GM21717 (cell line): Measurements from ENCODE around the gene AIG1.

ENCODE experiments used
- ATAC-seq: cut with Tn5 transposase; IDR thresholded peaks from one replicate; pipeline ENCODE4 v1.9.1; 2021; ENCODE audit warnings: mild to moderate bottlenecking, moderate library complexity; ENCODE audit not compliant: unreplicated experiment

AIG1 gene

DNA sequence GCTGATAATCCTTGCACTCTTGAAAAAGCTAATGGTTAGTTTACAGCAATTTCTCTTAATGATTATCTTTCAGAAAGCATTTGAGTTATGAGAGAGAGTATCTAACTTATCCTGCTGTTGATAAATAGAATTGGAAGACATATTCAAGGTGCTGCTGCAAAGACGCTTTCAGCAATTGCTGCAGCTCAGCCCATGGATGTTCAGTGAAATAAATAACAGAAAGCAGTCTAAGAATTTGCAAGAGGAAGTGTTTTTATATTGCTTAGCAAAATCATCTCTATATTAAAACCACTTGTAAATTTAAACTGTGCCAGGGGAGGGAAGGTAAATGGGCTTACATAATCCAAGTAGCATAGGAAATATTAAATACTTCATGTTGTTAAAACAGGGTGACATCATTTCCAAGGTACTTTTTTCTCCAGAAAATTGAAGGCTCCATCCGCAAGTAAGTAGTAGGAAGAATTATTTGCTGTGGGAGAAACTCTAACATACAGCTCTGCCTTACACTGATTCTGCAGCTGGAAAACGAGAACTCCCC, 201.3 kb downstream of the AIG1 start:
- no peak for ATAC-seq

- ATAC-seq = no peak
These were observed 202.2 kb downstream of the AIG1 start for GRCh38 chr6:143262859-143263258.

GRCh38 chr6:143264379-143264778, 203.7 kb downstream of the AIG1 start:
- no peak for ATAC-seq

- no peak for ATAC-seq
These were observed 204.5 kb downstream of the AIG1 start for GRCh38 chr6:143264986-143265764.

DNA sequence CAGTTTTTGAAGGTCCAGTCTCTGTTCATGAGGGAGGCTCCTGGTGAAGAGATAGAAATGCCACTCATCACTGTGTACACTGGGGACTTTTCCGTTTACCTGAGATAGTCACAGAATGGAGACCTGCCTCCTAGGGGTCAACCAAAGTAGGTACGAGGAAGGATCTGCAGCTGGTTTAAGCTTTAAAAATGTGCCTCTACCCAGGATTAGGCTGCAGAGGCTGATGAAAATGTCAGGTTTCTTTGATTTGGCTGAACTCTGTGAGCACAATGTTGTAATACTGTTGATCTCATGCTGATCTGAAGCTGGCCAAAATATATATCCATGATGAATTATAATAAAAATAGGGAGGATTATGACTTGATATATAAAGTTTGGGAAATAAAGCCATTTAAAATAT, 207.1 kb downstream of the AIG1 start:
- no peak for ATAC-seq

DNA sequence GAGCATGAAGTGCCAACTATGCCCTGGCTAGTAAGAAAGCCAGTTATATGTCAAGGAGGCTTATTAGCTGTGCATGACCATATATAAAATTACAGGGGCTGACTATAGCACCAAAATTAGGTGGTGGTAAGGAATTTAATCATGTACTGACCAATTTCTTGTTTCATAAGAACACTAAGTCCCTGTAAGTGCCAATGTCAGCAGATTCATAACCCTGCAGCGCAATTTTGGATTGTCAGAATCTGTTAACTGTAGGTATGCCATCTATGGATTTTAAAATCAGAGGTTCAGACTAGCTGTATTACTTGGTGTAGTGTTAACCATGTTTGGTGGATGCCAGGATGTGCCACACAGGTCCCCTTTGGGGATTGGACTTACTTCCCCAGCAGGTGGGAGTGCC, 207.8 kb downstream of the AIG1 start:
- no peak for ATAC-seq

- no peak for ATAC-seq
These were observed 209.3 kb downstream of the AIG1 start for GRCh38 chr6:143270026-143270425.

GRCh38 chr6:143271024-143271423, 210.3 kb downstream of the AIG1 start:
- ATAC-seq = no peak

DNA sequence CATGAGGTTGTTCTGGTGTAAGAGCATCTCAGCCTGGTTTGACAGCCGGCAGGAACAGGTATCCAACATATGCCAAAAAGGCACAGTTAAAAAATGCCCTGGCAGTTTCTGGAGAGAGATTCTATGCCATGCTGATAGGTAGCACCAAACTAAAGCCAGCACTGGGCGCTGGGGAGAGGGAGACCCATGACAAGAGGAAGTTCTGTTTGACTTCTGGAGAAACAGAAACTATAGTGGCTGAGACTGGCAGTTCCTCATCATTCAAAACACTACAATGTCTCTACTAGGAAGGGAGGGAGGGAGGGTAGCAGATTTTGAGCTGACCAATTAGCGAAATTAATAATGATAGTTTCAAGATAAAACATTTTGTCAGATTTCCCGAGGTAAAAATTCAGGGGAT, 215.7 kb downstream of the AIG1 start:
- peak; percentile 99 for ATAC-seq

GRCh38 chr6:143279385-143279784, 218.7 kb downstream of the AIG1 start:
- ATAC-seq = no peak

- ATAC-seq = no peak
These were observed 223.4 kb downstream of the AIG1 start for GRCh38 chr6:143283887-143284645.

DNA sequence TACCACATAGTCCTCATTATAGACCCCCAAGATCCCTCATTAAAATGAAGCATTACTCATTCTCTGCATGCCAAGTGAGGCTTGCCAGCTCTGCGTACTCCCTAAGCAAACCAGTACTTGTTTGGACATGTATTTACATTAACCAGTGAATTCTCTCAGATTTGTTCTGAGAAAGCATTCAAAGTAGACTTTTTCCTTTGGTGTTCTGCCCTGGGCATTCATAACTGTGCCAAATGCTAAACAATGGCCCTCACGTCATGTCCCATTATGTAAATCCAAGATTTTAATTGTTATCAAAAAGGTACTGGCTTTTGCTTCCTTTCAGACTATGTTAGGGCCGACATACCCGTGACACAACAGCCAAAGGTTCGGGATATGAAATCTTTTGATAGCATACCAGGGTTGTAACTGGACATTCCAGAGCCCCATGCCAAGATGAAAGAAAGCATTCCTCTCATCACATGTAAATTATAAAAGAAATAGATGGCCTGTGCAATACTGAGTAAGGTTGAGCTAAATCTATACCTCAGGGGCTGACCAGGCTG, 225.6 kb downstream of the AIG1 start:
- ATAC-seq = no peak

GRCh38 chr6:143288923-143289322, 228.2 kb downstream of the AIG1 start:
- ATAC-seq = no peak

DNA sequence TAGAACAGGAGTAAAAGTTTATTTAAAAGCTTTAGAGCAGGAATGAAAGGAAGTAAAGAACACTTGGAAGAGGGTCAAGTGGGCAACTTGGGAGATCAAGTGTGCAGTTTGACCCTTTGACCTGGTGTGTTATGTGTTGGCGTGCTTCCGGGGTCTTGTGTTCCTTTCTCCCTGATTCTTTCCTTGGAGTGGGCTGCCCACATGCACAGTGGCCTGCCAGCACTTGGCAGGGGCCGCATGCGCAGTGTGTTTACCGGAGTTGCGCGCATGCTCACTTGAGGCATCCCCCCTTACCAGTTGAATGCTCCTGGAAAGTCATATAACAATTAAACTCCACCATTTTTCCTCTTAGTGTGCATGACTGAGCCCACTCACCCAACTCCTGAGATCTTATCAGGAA, 229.5 kb downstream of the AIG1 start:
- no peak for ATAC-seq

DNA sequence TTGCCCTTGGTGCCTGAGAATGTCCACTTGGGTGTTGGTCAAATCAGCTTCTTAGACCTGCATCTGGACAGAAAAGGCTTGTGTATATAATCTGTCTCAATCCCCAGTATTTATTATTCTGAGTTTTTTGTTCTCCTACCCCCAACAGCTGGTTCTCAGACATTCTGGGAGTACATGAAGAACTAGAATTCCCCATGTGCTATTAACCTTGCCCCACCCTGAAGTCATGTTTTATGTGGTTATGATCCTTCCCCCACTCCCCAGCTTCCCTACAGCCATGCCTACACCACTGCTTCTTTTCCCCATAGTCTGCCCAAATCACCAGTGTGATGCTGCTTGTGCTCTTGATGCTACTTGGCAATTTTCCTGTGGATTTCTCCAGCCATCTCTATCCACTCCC, 232.8 kb downstream of the AIG1 start:
- no peak for ATAC-seq

DNA sequence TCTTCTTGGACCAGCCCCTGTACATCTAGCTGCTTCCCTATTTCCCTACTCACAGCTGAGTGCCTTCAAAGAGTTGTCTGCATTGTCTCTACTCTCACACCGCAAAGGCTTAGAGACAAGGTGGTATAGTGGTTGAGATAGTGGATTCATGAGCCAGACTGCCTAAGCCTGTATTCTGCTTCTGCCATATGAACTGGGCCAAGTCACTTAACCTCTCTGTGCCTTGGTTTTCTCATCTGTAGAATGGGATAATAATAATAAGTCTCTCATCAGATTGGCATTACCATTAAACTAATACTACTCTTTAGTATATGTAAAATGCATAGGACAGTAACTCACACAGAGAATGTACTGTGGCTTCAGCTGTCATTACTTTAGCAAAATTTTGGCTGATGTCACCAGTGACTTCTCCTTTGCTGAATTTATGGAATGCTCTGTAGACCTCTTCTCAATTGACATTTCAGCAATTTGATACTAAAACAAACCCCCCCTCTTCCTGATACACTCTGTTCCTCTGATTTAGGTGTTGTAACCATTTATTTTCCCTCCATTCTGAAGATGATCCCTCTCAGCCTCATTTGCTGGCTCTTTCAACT, 233.7 kb downstream of the AIG1 start:
- no peak for ATAC-seq

DNA sequence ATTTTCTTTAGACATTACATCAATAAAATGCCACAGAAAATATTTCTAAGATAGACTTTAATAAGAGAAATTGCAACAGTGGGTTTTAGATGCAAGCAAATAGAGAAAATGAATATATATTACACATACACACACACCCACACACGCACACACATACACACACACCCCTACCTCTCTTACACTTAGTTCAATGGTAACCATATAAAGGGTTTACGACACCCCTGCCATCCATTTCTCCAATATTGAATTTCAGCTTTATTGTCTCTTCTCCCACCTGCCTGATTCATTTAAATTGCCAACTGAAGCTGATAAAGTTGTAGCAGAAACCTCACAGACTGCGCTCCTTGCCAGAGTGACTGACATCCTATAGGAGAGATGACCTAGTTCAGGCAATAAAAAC, 235.2 kb downstream of the AIG1 start:
- ATAC-seq = no peak

DNA sequence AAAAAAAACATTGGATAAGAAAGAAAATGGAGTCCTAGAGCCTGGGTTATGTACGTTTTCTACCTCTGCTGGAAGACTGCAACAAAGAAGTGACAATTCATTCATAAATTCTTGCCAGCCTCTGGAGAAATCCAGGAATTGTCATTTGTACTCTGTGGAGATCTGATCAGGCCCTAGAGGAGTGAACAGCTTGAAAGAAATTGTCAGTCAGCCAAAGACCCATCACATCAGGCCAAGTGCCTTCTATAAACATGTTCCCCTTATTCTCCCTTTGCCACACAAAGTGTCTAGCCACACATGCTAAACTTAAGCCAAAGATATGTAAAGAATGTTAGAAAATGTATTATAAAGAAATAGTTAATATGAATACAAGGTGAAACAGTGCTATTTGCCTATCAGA, 237.4 kb downstream of the AIG1 start:
- no peak for ATAC-seq

DNA sequence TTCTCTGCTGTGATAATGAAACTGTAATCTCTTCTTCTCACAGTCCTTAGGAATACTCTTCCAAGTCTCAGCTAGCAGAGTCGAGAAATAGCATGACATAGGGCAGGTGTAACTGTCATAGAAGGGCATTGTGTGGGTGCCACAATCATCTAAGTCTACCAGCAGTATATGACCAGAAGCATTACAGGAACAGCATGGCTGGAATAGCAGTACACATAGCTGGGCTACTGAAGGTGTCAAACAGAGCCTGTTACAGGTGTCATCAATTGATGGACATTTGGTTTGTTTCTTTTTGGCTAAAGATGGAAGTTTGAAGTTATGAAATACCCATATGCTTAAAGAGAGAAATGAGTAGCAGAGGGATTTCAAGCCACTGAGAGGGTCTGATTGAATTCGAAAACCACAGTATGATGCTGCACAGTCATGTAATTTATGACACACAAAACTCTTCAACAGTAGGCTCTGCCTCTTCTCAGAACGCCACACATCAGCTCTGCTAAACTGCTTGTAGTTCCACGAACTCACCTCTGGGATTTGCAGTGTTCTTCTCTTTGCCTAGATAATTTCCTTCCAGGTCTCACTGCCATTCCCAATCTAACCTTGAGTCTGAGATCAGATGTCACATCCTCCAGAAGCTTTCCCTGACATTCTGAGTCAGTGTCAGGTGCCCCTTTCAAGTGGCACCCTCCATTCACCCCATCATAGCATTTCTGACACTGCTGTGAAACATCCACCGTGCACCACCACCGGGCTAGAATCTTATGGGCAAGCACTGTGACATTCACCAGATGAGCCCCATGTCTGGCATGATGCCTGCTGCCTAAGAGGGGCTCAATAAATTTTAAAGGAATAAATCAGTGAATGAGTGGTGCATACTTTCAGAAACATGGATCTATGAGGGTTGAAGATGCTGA, 238.8 kb downstream of the AIG1 start:
- ATAC-seq = peak; percentile 81

DNA sequence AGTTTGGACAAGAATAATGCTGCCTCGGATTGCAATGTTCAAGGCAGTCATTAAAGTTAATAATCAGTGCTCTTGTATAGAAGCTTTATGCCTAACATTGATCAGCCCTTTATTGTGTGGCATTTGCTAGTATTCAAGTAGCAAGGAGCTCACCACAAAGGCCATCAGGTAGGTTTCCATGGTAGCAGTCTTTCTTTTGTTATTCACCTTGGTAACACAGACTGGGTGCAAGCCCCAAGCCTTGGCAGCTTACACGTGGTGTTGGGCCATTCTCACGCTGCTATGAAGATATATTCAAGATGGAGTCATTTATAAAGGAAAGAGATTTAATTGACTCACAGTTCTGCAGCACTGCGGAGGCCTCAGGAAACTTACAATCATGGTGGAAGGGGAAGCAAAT, 240.5 kb downstream of the AIG1 start:
- no peak for ATAC-seq
